GM12878 (cell line): ENCODE data around the gene BNIP3. TPM values are rescaled to one million over a fixed set of nuclear protein-coding genes. Genes with fewer than 3 reads are reported as not detected.

Source experiments
- EED ChIP-seq: sonication (generic); IDR thresholded peaks from 2 replicates; pipeline ENCODE4 v1.6.1; 2016; ENCODE audit warnings: antibody characterized with exemption, low read depth
- EGR1 ChIP-seq, 2 experiments: IDR thresholded peaks; 1 replicate in 1 of 2; 2 replicates in 1 of 2; pipeline ENCODE4 v1.6.1; 2011 to 2012; ENCODE audit warnings: low read depth in 2 of 2, low read length in 2 of 2, borderline replicate concordance in 1 of 2, mild to moderate bottlenecking in 1 of 2, moderate library complexity in 1 of 2
- IRF4 ChIP-seq: IDR thresholded peaks from 2 replicates; pipeline ENCODE4 v1.6.1; 2011; ENCODE audit warnings: low read depth, low read length
- JUND ChIP-seq: IDR thresholded peaks from 2 replicates; pipeline ENCODE4 v1.6.1; 2012; ENCODE audit warnings: low read depth, mild to moderate bottlenecking, low read length, improper control_type of control experiment, moderate library complexity
- NFXL1 ChIP-seq: fragments of 450-650 bp; IDR thresholded peaks from 2 replicates; pipeline ENCODE4 v1.6.1; 2017; ENCODE audit warnings: antibody characterized with exemption, mild to moderate bottlenecking, borderline replicate concordance
- NFYB ChIP-seq: IDR thresholded peaks from 2 replicates; pipeline ENCODE4 v1.6.1; 2011; ENCODE audit warnings: low read depth, mild to moderate bottlenecking, low read length, improper control_type of control experiment, moderate library complexity; ENCODE audit not compliant: insufficient read depth
- NR2C1 ChIP-seq: fragments of 450-650 bp; IDR thresholded peaks from 2 replicates; pipeline ENCODE4 v1.6.1; 2017; ENCODE audit warnings: antibody characterized with exemption, mild to moderate bottlenecking, moderate library complexity
- RAD51 ChIP-seq: fragments of 450-650 bp; IDR thresholded peaks from 2 replicates; pipeline ENCODE4 v1.6.1; 2016; ENCODE audit warnings: moderate library complexity, mild to moderate bottlenecking, inconsistent platforms
- RB1 ChIP-seq: fragments of 450-650 bp; formaldehyde crosslinking; IDR thresholded peaks from 2 replicates; pipeline ENCODE4 v1.6.1; 2017; ENCODE audit warnings: mild to moderate bottlenecking, borderline replicate concordance
- REST ChIP-seq: IDR thresholded peaks from 2 replicates; pipeline ENCODE4 v1.6.1; 2012; ENCODE audit warnings: mild to moderate bottlenecking, low read depth, low read length
- RFX5 ChIP-seq: IDR thresholded peaks from 2 replicates; pipeline ENCODE4 v1.6.1; 2011; ENCODE audit warnings: low read depth, low read length, improper control_type of control experiment
- SMAD5 ChIP-seq: IDR thresholded peaks from 2 replicates; pipeline ENCODE4 v1.6.1; 2016; ENCODE audit warnings: antibody characterized with exemption, low read depth
- TCF12 ChIP-seq: IDR thresholded peaks from 2 replicates; pipeline ENCODE4 v1.6.1; 2011; ENCODE audit warnings: low read depth, mild to moderate bottlenecking, low read length
- TCF3 ChIP-seq: IDR thresholded peaks from 2 replicates; pipeline ENCODE4 v1.6.1; 2012; ENCODE audit warnings: low read depth, mild to moderate bottlenecking, low read length, borderline replicate concordance; ENCODE audit not compliant: insufficient read depth
- WRNIP1 ChIP-seq: IDR thresholded peaks from 2 replicates; pipeline ENCODE4 v1.6.1; 2011; ENCODE audit warnings: low read depth, low read length, improper control_type of control experiment, borderline replicate concordance
- ZNF384 ChIP-seq: IDR thresholded peaks from 2 replicates; pipeline ENCODE4 v1.6.1; 2012; ENCODE audit warnings: low read depth, mild to moderate bottlenecking, low read length, improper control_type of control experiment, borderline replicate concordance
- polyA plus RNA-seq, 11 experiments: library from polyadenylated mRNA; depleted of rRNA in 4 of 11; unstranded in 6 of 11; stranded (reverse) in 5 of 11; fragments of >200 nt; fragmentation: Nextera tagmentation in 4 of 11; fragmentation: Illumina TruSeq in 1 of 11; extraction: Ambion mirVana in 4 of 11; extraction: Trizol in 1 of 11; gene quantifications; 1 replicate in 1 of 11; 2 replicates in 10 of 11; pipeline versions ENCODE4 v1.2.1 to v1.2.3, GENCODE V29; 2011 to 2016; ENCODE audit warnings: inconsistent platforms in 2 of 11, missing spikeins in 2 of 11, low read depth in 1 of 11
- total RNA-seq, 4 experiments: library from RNA; depleted of rRNA in 3 of 4; stranded (reverse); fragments of >200 nt in 3 of 4; fragmentation: Illumina TruSeq in 1 of 4; extraction: Trizol in 1 of 4; gene quantifications; 2 replicates each; pipeline versions ENCODE4 v1.2.1 to v1.2.3, GENCODE V29; 2013 to 2021
- TF ChIP-seq, protein P1 (sequence below), 3 experiments: IDR thresholded peaks in 2 of 3; conservative IDR thresholded peaks in 1 of 3; 2 replicates each; pipeline ENCODE4 v1.5.1; 2011; ENCODE audit warnings: low read depth in 3 of 3, low read length in 3 of 3, mild to moderate bottlenecking in 3 of 3, control low read depth in 2 of 3, moderate library complexity in 2 of 3, inconsistent platforms in 1 of 3, mixed read lengths in 1 of 3; ENCODE audit not compliant: control insufficient read depth in 2 of 3, insufficient read depth in 1 of 3; ENCODE audit errors: extremely low read depth in 1 of 3
- TF ChIP-seq, protein P2 (sequence below): fragments of 450-650 bp; IDR thresholded peaks from 2 replicates; pipeline ENCODE4 v1.6.1; 2017; ENCODE audit warnings: low read depth, mild to moderate bottlenecking, moderate library complexity

BNIP3 gene
- total and polyA plus RNA-seq, 10 of the 15 experiments (the other 5 are each of a cell fraction or from before 2014, with no cell fraction given): 7.7 to 122 (median 29.9) TPM

GRCh38 chr10:131981429-131982184 lies at the start of gene BNIP3 (continued):
- TF ChIP-seq WRNIP1 (no peak), RFX5 (no peak), TCF3 (no peak), NFYB (peak; percentile 57; the same call in 1 of the 2 replicates), REST (no peak), EGR1 (IDR thresholded peaks at IDR 0.05; ENCODE audit: borderline replicate concordance in 1 of 2, low read depth in 2 of 2, low read length in 2 of 2) (0 out of 3 replicates have a peak, but pooled peaks of 1 of the 2 experiments have one; percentile 33), RAD51 (no peak), SMAD5 (no peak), RB1 (0 out of 2 replicates have a peak, but pooled peaks have one; percentile 36), EED (no peak), IRF4 (no peak), ZNF384 (no peak), NR2C1 (no peak), JUND (no peak), NFXL1 (no peak), TCF12 (no peak)
- TF ChIP-seq, protein P1, sequence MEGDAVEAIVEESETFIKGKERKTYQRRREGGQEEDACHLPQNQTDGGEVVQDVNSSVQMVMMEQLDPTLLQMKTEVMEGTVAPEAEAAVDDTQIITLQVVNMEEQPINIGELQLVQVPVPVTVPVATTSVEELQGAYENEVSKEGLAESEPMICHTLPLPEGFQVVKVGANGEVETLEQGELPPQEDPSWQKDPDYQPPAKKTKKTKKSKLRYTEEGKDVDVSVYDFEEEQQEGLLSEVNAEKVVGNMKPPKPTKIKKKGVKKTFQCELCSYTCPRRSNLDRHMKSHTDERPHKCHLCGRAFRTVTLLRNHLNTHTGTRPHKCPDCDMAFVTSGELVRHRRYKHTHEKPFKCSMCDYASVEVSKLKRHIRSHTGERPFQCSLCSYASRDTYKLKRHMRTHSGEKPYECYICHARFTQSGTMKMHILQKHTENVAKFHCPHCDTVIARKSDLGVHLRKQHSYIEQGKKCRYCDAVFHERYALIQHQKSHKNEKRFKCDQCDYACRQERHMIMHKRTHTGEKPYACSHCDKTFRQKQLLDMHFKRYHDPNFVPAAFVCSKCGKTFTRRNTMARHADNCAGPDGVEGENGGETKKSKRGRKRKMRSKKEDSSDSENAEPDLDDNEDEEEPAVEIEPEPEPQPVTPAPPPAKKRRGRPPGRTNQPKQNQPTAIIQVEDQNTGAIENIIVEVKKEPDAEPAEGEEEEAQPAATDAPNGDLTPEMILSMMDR (IDR thresholded peaks at IDR 0.05 in 2 of 3, conservative IDR thresholded peaks at IDR 0.05 in 1 of 3; ENCODE audit: control insufficient read depth in 2 of 3, extremely low read depth in 1 of 3, insufficient read depth in 1 of 3, low read depth in 3 of 3, low read length in 3 of 3): no peak
- TF ChIP-seq, protein P2, sequence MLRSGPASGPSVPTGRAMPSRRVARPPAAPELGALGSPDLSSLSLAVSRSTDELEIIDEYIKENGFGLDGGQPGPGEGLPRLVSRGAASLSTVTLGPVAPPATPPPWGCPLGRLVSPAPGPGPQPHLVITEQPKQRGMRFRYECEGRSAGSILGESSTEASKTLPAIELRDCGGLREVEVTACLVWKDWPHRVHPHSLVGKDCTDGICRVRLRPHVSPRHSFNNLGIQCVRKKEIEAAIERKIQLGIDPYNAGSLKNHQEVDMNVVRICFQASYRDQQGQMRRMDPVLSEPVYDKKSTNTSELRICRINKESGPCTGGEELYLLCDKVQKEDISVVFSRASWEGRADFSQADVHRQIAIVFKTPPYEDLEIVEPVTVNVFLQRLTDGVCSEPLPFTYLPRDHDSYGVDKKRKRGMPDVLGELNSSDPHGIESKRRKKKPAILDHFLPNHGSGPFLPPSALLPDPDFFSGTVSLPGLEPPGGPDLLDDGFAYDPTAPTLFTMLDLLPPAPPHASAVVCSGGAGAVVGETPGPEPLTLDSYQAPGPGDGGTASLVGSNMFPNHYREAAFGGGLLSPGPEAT: no peak
